Suppressor macrophage (primary cell): ENCODE measurements around the gene NUP37.
"Not testable (repeated sequence)": the region's sequence is repeated elsewhere in the genome, so short reads cannot be mapped to it uniquely, and the experiment has no call there.

ENCODE experiments used
- DNase-seq, 4 experiments: peaks; one replicate each; pipeline ENCODE4 v3.0.0-alpha.2; 2020 to 2022

Gene NUP37

DNA sequence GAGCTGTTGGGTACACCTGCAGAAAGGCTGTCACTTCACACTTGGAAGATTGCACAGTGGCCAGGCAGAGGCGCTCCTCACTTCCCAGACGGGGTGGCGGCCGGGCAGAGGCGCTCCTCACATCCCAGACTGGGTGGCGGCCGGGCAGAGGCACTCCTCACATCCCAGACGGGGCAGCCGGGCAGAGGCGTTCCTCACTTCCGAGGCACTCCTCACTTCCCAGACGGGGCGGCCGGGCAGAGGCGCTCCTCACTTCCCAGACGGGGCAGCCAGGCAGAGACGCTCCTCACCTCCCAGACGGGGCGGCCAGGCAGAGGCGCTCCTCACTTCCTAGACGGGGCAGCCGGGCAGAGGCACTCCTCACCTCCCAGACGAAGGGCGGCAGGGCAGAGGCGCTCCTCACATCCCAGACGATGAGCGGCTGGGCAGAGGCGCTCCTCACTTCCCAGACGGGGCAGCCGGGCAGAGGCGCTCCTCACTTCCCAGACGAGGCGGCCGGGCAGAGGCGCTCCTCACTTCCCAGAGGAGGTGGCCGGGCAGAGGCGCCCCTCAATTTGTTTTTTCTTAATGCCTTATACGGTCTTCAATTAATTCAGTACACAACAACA, 30.6 kb downstream of the NUP37 start:
- not testable (repeated sequence) for DNase-seq

DNA sequence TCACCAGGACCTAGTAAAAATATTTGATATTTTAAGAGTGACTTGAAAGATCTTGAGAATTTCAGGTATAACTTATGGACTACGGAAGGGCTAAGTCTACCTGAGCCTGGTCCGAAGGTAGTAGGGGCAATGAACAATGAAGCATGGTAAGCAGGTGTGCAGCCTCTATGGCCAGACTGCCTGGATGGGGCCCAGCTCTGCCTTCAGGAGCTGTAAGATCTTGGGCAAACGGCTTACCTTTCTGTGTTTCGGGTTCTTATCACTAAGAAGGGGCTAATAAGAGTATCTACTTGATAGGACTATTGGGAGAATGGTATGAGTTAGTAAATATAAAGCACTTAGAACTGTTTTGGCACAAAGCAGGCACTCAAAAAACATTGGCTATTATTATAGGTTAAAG, 39.1 kb downstream of the NUP37 start:
- DNase-seq: no peak

DNA sequence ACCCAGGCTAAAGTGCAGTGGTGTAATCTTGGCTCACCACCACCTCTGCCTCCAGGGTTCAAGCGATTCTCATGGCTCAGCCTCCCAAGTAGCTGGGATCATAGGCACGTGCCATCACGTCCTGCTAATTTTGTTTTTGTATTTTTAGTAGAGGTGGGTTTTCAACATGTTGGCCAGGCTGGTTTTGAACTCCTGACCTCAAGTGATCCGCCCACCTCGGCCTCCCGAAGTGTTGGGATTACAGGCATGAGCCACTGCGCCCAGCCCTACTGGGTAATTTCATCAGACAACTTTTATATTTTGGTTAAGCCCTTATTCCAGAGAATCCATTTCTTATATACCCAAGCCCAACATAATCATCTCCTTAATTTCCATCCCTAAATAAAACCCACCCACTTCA, 47.8 kb downstream of the NUP37 start:
- not testable (repeated sequence) for DNase-seq

DNA sequence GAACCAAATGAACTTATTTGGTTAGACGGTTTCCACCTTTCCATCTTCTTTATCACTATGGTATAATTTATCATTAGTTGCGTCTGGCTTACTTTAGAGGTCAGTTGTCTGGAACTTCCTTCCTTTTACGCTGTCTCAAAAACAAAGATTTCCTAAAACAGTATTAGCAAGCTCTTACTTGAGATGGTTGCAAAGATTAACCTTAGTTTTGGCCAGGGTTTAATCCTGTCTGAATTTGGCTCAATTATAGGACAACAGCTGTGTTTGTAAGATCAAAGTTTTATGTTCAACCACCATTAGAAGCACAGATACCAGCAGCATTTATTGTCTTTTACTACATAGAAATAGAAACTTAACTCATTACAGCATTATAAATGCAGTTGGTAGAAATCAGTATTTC, 50.2 kb downstream of the NUP37 start:
- DNase-seq: no peak

DNA sequence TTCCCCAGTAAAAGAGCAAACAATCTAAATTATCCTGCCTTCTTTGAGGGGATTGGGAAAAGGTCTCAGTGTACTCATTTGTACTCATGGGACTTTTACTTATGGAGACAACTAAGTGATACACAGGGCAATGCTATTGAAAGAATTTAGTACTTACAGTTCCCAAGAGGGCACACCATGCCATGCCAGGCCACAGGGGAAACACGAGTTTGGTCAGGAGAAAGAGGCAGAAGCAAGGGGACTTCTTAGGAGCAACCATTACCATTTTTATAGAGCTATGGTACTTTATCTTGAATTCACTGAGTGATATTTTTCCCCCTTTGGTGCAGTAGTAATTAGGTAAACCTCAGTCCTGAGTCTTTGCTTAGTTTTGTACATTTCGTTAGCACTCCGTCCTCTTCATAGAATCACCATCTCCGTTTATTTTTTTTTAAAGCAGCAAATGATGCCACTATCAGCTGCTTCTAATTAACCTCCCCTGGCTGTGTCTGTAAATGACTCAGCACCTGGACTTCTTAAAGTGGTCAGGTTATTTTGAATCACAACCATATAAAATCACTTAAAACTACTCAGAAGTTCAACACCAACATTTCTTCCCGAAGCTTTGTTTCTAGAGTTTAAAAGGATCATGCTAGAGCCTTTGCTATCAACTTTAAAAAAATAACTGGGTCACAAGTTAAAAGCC, 52.2 kb downstream of the NUP37 start:
- no peak for DNase-seq

DNA sequence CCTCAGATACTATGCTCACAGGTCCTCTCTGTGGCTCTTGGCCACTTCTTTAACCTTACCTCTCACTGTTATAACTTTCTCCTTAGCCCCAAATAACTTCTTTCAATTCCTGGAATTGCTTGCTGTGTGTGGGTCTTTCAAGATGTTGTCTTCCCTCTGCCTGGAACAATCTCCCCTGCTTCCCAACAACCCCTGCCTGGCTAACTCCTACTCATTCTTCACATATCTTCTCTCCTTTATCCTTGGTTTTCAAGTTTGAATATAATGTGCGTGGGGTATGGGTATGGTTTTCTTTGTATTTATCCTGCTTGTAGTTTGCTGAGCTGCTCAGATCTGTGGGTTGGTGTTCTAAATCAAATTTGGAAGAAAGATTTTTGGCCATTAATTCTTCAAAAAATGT, 55.4 kb downstream of the NUP37 start:
- DNase-seq: no peak

DNA sequence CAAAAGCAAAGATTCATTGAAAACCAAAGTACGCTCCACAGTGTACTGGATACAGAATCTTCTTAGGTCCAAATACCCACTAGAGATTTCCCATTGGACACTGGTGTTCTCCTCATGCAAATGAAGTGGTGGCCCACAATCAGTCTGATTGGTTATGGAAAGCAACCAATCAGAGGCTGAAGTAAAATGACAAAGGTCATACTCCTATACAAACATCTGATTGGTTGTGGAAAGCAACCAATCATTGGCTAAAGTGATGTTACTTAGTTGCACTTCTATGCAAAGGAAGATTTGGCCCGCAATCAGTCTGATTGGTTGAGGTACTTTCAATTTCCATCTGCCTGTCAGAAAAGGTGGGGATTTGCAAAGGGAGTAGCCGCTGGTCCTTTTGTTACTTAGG, 56.8 kb downstream of the NUP37 start:
- no peak for DNase-seq

DNA sequence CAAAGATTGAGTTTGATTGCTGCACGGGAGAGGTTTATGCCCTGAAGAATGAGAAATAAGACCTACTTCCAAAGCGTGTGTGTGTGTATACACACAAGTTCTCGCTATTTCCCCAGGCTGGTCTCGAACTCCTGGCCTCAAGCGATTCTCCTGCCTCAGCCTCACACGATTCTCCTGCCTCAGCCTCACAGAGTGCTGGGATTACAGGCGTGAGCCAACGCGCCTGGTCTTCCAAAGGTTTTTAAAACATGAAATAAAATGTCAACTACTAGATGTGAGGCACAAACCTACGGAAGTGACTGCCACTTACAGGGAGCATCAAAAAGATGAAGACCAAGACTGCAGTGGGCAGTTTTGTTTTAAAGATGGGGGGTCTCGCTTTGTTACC, 57.5 kb downstream of the NUP37 start:
- DNase-seq: no peak

DNA sequence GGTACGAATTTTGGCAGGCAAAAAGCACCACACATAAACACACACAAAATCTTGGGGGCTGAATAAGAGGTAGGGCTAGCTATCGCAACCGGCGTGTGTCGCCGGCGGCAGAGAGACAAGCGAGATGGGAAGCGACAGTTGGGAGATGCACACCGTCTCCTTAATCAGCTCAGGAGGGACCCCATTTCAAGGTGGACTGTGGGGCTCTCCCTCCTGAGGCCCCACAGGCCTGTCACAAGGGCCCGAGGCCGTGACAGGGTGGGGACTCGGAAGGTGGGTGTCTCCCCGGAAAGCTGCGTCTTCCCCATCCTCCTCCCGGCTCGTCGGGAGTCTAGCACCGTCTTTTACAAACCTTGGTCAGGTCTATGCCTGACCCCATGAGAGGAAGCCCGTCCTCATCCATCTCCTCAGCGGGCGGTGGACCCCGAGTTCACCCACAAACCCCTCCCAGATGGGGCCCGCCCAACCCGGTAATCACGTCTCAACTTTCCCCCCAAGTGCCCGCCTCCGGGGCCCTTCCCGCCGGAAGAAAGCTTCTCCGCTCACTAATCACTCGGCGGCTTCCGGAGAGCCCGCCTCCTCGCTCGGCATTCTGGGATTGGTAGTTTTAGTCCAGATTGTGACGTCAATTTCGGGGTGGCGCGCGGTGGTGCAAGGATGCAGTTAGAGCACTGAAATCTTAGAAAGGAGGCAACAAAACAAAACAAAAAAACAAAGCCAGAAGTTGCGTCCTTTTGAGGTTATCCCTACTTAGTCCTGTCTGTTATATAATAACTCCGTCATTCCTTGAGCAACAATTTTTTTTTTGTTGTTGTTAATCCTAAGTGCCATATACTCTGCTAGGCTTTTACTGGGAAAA, 58.1 kb downstream of the NUP37 start, which contains the start of gene WASHC3:
TSS of gene WASHC3 (minus strand) at position 432 of the 859 bp plus-strand sequence. CDS start at position 403, 29 bp downstream.
- peak; percentile 96 to 97 (median 97) for DNase-seq

DNA sequence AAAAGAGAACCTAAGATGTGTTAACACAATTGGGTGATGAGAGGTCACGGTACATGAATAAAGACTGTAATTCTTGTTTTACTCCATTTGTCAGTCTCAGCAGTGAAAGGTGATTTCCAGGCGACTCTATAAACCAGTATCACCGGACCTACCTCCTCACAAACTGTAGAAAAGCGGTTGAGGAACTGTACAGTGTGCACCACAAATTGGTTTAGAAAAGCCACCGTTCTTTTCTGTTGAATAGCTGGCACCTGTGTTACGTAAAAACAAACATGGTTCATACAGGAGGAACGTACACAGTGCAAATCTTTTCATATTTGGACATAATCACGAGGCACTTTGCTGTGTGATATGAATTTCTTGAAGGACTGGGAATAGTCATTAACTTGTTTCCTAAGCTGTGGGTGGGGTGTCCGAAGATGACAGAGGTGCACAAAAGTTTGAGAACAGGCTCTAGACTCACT, 58.8 kb downstream of the NUP37 start:
- DNase-seq: peak; percentile 20 to 25 (median 22)

DNA sequence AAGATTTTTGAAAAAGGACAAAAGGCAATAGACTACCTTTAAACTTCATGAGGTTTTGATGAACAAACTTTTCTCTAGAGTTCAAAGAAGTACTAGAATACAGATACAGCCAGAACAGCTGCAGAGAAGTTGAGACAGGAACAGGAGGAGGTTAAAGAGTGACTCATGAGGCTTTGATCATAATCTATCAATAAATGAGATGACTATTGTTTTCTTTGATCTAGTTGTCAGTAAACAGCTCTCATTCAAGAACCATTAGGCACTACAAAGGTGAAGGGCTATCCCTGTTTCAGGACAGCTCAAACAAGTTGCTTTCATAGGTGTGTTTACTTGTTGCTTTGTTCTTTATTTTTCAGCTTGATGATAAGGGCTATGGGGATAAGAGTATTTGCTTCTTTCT, 60.6 kb downstream of the NUP37 start:
- no peak for DNase-seq

DNA sequence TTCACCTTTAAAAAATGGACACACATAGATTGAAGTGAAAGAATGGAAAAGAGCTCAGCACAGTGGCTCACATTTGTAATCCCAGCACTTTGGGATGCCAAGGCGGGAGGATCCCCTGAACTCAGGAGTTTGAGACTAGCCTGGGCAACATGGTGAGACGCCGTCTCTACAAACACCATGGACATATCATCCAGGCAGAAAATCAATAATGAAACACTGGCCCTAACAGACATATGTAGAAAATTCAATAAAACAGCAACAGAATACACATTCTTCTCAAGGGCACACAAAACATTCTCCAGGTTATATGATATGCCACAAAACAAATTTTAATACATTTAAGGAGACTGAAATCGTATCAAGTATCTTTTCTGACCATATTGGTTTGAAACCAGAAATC, 65.6 kb downstream of the NUP37 start:
- DNase-seq: no peak

DNA sequence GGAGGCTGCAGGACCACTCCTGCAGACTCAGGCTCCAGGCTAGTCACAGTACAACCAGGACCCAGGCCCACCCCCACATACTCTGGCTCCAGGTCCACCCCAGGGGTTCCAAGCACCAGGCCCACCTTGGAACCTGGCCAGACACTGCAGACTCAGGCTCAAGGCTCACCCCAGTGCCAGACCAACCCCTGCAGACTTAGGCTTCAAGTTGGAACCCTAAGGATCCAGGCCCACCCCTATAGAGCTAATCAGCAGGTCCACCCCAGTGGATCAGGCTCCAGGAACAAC, 66.9 kb downstream of the NUP37 start:
- no peak for DNase-seq

DNA sequence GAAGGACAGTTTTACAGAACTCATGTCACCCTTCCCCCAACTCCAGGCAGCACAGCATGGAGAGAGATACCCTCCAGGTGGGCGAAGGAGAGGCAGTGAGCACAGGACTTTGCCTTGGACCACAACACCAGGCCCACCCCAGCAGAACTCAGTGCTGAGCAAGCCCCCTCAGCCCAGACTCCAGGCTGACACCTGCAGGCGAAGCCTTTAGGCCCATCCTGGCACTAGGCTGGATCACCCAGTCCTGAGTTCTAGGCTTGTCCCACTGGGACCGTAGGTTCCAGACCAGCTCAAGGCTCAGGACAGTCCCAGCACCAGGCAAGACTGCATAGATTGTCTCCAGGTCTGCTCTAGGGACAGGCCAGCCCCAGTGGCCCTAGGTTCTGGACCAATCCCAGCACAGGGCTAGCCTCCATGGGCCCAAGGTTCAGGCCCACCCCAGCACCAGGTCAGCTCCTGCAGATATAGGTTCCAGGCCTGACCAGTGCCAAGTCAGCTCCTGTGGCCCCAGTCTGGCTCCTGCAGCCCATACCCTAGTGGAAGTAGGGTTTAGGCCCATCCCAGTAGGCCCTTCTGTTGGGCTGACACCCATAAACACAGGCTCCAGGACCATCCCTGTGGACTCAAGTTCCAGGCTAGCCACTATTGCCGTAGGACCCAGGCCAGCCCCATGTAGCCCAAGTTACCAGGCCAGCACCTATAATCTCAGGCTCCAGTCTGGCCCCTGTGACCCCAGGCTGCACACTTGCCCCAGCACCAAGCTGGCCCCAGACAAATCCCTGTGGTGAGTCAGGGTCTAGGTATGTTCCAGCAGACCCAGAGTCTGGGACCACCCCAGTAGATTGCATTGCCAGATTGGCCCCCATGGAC, 67.5 kb downstream of the NUP37 start:
- DNase-seq: no peak

DNA sequence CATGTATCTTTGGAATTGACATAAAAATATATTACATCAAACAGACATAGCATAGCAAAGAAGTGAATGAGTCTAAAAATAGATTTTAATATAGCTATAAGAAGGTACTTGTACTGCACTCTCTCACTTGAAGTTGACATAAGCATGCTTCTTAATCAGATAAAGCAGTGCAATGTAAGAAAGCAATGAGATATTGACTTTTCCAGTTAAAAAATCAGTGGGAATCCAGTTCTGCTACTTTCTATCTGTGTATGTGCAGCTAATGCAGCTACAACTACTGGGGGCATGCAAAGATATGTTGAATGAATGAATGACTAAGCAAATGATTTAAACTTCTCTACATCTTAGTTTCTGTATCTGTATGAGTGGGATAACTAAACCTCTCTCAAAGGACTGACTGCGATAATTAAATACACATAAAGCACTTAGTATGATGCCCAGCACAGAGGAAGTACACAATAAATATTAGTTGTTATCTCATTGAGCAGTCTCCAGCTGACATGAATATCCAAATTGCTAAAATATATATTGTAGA, 68.4 kb downstream of the NUP37 start:
- no peak for DNase-seq

DNA sequence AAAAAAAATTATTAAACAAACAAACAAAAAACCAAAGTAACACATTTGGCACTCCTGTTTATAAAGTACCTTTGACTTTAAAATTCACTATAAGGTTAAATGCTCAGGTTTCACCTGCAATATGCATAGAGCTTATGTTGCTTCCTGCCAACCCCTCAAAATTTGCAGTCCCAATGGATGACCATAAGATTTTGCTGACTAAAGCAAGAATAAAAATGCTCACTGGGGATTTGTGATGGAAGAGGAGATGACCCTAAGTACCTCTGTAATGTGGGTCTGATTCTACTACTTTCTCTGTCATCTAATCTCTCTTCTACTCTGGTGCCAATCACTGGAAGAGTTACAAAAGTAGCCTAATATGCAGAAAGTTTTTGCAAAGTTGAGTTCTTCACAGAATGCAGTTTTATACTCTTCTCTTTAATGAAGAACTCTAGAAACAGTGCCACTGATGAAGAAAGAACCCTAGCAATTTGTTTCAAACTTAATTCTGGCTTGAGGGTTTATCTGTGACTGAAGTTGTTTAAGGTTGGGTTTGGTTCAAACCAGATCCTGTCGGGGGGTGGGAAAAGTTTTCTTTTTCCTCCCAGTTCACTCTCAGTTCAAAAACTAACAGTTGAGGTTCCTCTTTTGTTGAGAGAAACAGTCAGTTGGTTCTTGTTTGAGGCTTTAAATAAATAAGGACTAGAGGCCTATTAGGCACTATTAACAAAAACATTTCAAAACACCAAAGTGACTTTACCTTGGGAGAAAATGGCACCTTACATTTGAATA, 69.1 kb downstream of the NUP37 start:
- DNase-seq: peak in 3 of 4 experiments; percentile 3 to 31 (median 25)

DNA sequence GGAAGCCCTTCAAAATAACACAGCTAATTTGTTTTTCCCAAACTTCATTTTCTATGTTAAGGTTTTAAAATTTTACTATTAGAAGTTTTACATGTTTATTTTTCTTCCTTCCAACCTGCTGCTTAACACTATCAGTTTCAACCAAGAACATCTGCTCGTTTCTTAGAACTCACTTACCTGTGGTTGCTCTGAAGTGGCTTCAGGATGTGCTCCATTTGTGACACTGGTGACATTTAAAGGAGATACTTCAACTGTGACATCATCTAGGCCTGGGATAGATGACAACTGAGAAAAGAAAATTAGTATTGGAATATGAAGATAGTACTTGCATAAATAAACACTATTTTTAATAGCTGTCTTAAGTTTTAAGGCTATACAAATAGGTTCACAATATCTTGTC, 76.0 kb downstream of the NUP37 start:
- no peak for DNase-seq

DNA sequence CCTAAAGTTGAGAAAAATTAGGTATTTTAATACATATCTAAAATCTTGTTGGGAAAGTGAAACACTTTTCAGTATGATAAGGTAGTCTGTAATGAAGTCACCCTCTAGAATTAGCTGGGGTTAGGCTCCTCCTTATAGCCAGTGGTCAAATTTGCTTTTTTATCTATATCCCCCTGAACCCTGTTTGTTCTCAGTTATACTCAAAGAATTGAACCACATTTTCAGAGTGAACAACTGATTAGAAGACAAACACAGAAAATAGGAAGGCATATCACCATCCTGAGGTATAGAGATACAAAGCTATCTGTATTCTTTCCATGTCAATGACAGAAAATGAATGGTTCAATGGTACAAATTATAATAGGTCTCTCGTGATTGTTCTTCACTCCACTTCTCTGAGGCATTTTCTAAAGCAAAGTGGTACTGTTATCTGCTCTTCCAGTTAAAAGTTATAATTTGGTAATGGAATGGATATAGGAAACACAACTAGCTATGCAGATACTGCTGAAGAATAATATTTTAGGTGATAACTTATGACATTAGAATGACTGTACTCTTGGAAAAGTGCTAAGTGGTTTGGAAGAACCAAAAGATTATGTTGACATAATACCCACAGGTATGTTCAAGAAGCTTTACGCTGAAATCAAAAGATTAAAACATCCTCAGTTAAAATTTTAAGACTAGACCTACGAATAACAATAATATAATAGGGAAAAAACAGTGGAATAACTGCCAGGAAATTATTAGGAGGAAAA, 85.7 kb downstream of the NUP37 start:
- no peak for DNase-seq

DNA sequence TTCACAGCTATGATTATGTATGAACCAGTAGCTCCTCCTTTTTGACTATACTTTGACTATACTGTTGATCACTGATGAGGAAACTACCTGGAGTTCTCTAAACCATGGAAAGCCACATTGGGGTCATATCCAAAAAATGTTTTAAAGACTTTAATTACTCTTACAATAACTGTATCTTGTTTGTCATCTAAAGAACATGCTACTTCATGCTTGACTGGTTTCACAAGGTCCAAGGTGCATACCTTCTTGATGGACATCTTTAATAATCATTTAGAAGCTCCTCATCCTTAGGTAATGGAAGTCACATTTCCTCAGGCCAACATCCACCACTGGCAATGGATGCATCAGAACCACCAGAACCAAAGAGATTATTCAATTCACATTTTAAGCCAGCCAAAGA, 88.1 kb downstream of the NUP37 start:
- no peak for DNase-seq

DNA sequence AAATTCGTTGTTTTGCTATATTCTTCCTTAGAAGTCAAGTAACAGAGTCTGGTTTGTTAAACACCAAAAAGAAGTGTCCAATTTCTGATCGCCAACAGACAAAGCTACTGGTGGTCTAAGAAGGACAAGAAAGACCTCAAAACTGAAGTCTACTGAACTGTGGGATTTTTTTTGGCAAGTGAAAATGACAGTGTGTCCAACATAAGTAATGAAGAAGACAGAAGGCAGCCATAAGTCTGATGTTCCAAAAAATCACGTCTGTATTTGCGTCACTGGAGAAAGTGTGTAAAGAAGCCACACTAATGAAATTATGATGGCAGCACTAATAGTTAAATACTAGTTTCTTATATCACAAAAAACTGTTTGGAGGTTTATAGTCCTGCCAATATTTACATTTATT, 90.8 kb downstream of the NUP37 start:
- no peak for DNase-seq

DNA sequence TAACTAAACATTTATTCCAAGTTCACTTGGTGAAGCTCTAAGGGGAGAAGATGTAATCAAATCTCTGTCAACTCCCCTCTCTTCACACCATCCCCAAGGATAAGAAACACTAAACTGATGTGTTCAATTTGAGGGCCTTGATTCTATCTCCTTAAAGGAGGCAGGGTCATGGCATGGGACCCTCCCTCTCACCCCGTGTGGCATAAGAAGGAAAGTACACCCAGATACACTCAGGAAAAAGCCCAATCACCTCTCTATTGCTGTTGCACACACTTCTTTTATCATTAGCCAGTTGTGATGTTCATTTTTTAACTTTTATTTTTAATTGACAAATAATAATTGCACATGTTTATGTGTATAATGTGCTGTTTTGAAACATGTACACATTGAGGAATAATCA, 93.2 kb downstream of the NUP37 start:
- DNase-seq: no peak
